Medulla oblongata (tissue), 1 donor: ENCODE data around the gene MRPS7.
"Not testable (repeated sequence)": the region's sequence is repeated elsewhere in the genome, so short reads cannot be mapped to it uniquely, and the experiment has no call there.

Source experiments
- DNase-seq: peaks from one replicate; pipeline ENCODE4 v3.0.0-alpha.2; 2015; ENCODE audit errors: extremely low spot score

MRPS7 gene

GRCh38 chr17:75271233-75271954 is 9.7 kb downstream of the MRPS7 start:
- peak; percentile 82 for DNase-seq

- peak; percentile 64 for DNase-seq
Measured at GRCh38 chr17:75271955-75272847, 10.5 kb downstream of the MRPS7 start.

- no peak for DNase-seq
Measured at GRCh38 chr17:75272848-75273184, 11.1 kb downstream of the MRPS7 start.

- DNase-seq, result no peak
Measured at GRCh38 chr17:75273977-75274708, 12.5 kb downstream of the MRPS7 start.

- DNase-seq, result no peak
Measured at GRCh38 chr17:75277664-75278071, 16.0 kb downstream of the MRPS7 start.

GRCh38 chr17:75280189-75280588 is 18.5 kb downstream of the MRPS7 start:
- DNase-seq, result not testable (repeated sequence)

- no peak for DNase-seq
Measured at GRCh38 chr17:75285123-75285522, 23.4 kb downstream of the MRPS7 start.

GRCh38 chr17:75287221-75287620 is 25.5 kb downstream of the MRPS7 start:
- no peak for DNase-seq

- no peak for DNase-seq
Measured at GRCh38 chr17:75288359-75288758, 26.7 kb downstream of the MRPS7 start.

GRCh38 chr17:75288770-75289114 is 27.1 kb downstream of the MRPS7 start:
- peak; percentile 24 for DNase-seq

- DNase-seq, result peak; percentile 99
Measured at GRCh38 chr17:75289115-75289831, 27.6 kb downstream of the MRPS7 start, which contains the start of gene SLC25A19. SLC25A19 (minus strand) TSS chr17:75289433; CDS start chr17:75286764, 2,669 bp downstream.

GRCh38 chr17:75289832-75290337 is 28.2 kb downstream of the MRPS7 start:
- peak; percentile 87 for DNase-seq

GRCh38 chr17:75292810-75293448 is 31.2 kb downstream of the MRPS7 start:
- DNase-seq, result not testable (repeated sequence)

GRCh38 chr17:75295201-75296158 is 33.8 kb downstream of the MRPS7 start:
- peak; percentile 74 for DNase-seq

- no peak for DNase-seq
Measured at GRCh38 chr17:75300280-75300679, 38.6 kb downstream of the MRPS7 start.

GRCh38 chr17:75301049-75301448 is 39.4 kb downstream of the MRPS7 start:
- no peak for DNase-seq

GRCh38 chr17:75301502-75302206 is 40.0 kb downstream of the MRPS7 start:
- DNase-seq, result no peak

- DNase-seq, result no peak
Measured at GRCh38 chr17:75307957-75308731, 46.5 kb downstream of the MRPS7 start.
